Measurements from ENCODE around the gene MTHFD1.

MTHFD1 gene

GRCh38 chr14:64447876-64448670, 59.9 kb downstream of the MTHFD1 start:
- no peak for DNase-seq (ENCODE audit: low read depth)

- no peak for DNase-seq (ENCODE audit: low read depth)
These were observed 62.1 kb downstream of the MTHFD1 start for GRCh38 chr14:64450255-64450654.

DNA sequence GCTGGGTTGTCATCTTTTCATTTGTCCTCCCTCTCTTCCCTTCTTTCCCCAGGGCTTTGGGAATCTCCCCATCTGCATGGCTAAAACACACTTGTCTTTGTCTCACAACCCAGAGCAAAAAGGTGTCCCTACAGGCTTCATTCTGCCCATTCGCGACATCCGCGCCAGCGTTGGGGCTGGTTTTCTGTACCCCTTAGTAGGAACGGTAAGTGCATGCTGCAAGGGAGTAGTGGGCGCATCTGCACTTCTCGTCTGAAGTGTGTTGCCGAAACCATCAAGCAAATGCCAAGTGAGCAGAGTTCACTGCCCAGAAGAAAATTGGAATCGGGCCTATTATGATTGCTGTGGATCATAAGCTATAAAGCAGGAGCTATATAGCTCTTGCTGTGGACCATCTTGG, 66.5 kb downstream of the MTHFD1 start:
- DNase-seq (ENCODE audit: low read depth): no peak

GRCh38 chr14:64459405-64460136, 71.4 kb downstream of the MTHFD1 start:
- DNase-seq (ENCODE audit: low read depth): no peak

- DNase-seq (ENCODE audit: low read depth): no peak
These were observed 73.1 kb downstream of the MTHFD1 start for GRCh38 chr14:64461221-64461620.

- DNase-seq (ENCODE audit: low read depth): no peak
These were observed 75.0 kb downstream of the MTHFD1 start for GRCh38 chr14:64463195-64463594.

GRCh38 chr14:64463873-64464272, 75.7 kb downstream of the MTHFD1 start:
- no peak for DNase-seq (ENCODE audit: low read depth)

GRCh38 chr14:64464651-64465050, 76.5 kb downstream of the MTHFD1 start:
- DNase-seq (ENCODE audit: low read depth): no peak

DNA sequence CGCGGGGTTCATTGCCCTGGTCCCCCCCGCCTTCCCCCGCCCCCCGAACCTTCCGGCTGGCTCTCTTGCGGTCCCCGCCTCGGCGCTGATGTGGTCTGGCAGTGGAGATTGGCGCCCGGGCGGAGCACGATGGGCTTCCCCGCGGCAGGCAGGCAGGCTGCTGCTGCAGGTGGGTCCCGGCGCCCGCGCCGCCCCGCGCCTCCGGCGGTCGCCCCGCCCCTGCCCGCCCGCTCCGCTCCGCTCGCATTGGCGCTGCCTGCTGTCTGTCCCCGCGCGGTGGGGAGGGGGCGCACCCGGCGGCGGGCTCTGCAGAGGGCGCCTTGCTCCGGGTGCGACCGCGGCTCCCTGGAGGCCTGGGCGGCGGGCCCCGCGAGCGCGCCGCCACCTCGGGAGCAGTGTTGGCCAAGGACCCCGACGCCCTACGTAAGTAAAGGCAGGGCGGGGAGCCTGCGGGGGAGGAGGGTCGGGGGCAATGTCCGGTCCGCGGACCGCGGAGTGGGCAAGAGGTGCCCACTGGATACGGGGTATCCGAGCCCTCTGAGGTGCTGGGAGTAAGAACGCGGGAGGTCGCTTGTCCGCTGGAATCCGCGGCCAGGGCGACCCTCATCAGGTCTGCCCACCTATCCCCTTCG, 77.2 kb downstream of the MTHFD1 start, which contains the start of gene AKAP5:
Gene AKAP5 (plus strand): TSS at position 309 of the 632 bp plus-strand sequence. CDS start 2,896 bp downstream, outside the sequence.
- no peak for DNase-seq (ENCODE audit: low read depth)

DNA sequence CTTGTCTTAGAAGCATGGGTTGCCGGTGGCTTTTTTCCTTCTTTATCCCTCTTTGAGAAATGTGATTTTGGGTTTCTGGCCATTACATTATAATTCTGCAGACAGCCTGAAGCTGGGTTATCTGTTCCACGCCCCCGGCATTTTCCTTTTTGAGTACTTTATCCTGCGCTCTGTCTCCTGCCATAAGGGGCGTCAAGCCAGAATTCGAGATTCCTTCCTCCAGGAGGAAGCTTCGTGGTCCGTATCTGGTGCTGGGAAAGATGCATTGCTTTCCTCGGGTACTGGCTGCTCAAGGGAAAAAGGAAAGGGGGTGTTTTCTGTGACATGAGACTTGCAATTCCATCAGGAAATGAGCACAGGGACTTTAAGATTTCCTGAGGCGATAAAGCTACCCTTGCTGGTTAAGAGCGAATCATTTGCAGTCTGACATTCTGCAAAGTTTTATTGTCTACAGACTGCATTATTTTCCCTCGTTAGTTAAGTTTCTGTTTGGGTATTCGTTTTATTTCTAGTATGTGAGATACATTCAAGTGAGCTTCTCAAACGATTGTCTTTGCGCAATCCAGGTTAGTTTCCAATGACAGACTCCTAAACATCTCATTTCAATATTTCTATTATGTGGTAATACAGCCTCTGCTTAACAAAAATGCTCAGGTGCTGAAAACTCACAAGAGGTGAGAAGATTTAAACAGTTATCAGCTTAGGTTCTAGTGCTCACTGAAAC, 77.8 kb downstream of the MTHFD1 start:
- peak; percentile 10 for DNase-seq (ENCODE audit: low read depth)

DNA sequence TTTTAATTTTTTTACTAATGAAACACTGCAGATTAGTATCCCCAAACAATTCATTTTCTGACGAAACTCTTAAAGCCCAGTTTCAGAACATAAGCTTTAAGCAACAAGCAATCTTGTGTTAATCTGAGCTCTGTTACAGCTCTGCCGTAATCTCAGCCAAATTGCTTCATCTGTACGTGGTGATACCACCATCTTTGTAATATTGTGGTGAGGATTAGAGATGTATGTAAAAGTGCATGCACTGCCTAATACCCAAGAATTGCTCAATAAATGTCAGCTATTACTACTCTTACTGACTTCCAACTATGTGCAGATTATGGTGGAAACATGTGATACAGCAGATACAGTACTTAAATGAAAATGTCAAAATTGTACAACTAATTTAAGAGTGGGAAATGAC, 78.9 kb downstream of the MTHFD1 start:
- no peak for DNase-seq (ENCODE audit: low read depth)

DNA sequence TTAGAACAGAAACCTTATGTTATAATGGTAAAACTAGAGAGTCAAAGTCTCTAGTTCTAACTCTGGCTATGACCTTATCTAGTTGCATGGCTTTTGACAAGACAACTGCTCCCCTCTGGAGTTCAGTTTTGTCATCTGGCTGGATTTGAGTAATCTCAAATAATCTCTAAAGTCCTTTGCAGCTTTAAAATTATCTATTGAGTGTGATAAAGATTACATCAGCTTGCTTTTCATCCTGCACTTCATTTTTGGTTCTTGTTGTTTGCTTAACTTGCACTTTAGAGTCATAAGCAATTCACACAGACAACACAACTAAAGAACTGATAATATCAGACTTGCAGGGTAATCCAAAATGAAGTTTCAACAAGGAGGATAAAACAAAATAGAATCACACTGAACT, 79.4 kb downstream of the MTHFD1 start:
- no peak for DNase-seq (ENCODE audit: low read depth)

GRCh38 chr14:64468451-64468850, 80.3 kb downstream of the MTHFD1 start:
- no peak for DNase-seq (ENCODE audit: low read depth)

- no peak for DNase-seq (ENCODE audit: low read depth)
These were observed 85.9 kb downstream of the MTHFD1 start for GRCh38 chr14:64474041-64474440.

DNA sequence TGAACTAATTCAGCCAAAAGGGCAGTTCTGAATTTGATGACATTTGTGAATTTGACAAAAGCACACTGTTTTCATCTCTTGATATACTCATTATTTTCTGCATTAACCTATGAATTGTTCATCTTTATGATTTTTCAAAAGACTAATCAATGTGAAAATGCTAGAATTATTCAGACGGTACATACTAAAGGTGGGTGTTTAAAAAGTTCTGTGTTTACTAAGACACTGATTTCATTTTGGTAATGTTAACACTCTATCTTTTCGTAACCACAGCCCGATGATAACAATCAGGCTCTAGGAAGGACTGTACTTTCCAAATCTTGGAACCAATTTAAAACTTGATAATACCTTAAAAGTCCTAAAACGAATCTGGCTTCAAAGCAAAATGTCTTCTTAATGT, 86.5 kb downstream of the MTHFD1 start:
- no peak for DNase-seq (ENCODE audit: low read depth)

DNA sequence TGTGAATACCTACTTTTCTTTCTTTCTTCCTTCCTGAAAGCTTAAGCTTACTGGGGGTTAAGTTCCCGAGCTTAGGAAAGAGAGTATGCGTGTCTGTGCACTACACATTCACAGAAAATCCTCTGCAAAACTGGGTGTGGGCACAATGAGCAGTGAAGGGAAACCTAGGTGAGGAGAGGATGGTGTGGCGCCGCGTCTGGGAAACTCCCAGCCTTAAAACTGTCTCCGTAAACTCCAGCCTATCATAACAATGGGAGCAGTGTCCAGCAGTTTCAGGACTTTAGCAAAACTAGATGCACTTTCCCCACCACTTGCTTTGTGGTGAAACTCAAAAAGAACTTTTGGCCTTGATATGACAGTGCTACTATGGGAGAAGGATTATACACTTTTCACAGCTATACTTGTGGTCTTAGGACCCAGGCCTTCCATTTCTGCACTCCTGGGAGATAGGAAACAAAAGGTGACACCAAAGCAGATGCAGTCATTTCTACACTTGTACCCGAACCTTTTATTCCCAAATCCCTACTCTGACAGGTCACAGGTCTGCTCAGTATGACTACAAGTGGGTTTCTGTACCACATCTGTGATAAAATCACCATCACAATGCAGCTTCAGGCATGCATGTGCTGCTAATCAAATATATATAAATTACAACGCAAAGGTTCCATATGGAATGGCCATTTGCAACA, 87.6 kb downstream of the MTHFD1 start:
- no peak for DNase-seq (ENCODE audit: low read depth)

DNA sequence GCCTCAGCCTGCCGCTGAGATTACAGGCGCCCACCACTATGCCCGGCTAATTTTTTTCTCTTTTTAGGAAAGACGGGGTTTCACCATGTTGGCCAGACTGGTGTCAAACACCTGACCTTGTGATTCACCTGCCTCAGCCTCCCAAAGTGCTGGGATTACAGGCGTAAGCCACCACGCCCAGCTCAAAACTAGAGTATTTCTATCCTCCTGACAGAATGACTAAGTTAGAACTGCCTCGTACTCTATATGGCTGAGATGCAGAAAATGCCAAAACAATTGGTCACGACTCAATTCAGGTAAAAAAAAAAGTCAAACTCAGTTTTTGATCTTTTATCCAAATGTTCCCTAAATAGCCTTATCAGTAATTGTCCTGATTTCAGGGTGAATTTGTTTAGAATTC, 88.3 kb downstream of the MTHFD1 start:
- no peak for DNase-seq (ENCODE audit: low read depth)

- DNase-seq (ENCODE audit: low read depth): no peak
These were observed 90.6 kb downstream of the MTHFD1 start for GRCh38 chr14:64478634-64479250.

DNA sequence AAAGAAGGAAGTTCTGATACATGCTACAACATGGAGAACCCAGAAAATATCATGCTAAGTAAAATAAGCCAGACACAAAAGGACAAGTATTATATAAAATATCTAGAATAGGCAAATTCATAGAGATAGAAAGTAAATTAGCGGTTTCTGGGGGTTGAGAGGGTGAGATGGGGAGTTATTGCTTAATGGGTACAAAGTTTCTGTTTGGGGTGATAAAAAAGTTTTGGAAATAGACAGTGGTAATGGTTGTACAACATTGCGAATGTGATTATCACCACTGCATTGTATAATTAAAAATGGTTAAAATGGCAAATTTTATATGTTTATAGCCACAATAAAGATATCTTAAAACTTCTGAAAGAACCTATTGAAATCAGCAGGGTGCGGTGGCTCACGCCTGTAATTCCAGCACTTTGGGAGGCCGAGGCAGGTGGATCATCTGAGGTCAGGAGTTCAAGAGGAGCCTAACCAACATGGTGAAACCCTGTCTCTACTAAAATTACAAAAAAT, 100.5 kb downstream of the MTHFD1 start:
- DNase-seq (ENCODE audit: low read depth): no peak

DNA sequence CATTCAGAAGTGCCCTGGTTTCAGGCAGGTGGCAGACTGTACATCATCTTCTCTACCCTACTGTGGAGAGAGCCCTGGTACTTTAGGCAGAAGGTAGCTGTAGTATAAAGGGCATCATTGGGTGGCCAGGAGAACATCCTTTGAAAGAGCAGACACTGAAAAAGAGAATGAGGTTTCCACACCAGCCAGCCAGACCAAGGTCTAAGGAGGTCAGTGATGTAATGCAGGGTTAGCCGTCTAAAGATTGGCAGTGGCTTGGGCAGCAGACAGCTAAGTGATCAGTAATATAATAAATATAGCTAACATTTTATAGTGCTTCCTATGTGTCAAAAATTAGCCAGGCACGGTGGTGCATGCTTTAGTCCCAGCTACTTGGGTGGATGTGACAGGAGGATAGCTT, 103.5 kb downstream of the MTHFD1 start:
- DNase-seq (ENCODE audit: low read depth): no peak

- no peak for DNase-seq (ENCODE audit: low read depth)
These were observed 105.3 kb downstream of the MTHFD1 start for GRCh38 chr14:64493455-64493854.

All from GM04503 (cell line).